B cell (primary cell): ENCODE results near the gene FAM161B. TPM values are rescaled to one million over a fixed set of nuclear protein-coding genes. Genes with fewer than 3 reads are reported as not detected.
A peak's percentile ranks its signal among the peaks of the same experiment; 100 is the strongest.

Experiments
- ATAC-seq: fragments of 200-7000 bp; cut with Tn5 transposase; one replicate; pipeline ENCODE4 v1.10.0; 2021; ENCODE audit warnings: low read depth, mild to moderate bottlenecking, moderate number of reproducible peaks, moderate library complexity
- CTCF ChIA-PET: fragments of 350-600 bp; sonication (Branson Sonifier 250); formaldehyde crosslinking; loops from one replicate; lab custom pipeline; 2021; ENCODE audit warnings: antibody characterized with exemption, inconsistent platforms; lab: Charles Lee
- POLR2A ChIA-PET: fragments of 350-600 bp; sonication (Branson Sonifier 250); formaldehyde crosslinking; loops from one replicate; lab custom pipeline; 2021; ENCODE audit warnings: antibody characterized with exemption; lab: Charles Lee
- DNase-seq: peaks from one replicate; pipeline ENCODE4 v3.0.0; 2013
- H2AFZ ChIP-seq: 2 replicates; pipeline ENCODE4 v1.6.1; 2012; ENCODE audit warnings: mild to moderate bottlenecking, low read depth, low read length; ENCODE audit not compliant: insufficient read depth, poor library complexity, severe bottlenecking
- H3K27ac ChIP-seq, 2 donors: 1 replicate in 1 of 2; 2 replicates in 1 of 2; pipeline ENCODE4 v1.5.1; 2012 to 2013; ENCODE audit warnings: low read length in 2 of 2, mild to moderate bottlenecking in 2 of 2, moderate library complexity in 1 of 2
- H3K27me3 ChIP-seq, 4 experiments: fragments of 200-600 bp in 1 of 4; sonication (generic) in 1 of 4; replicated peaks in 1 of 4; 1 replicate in 2 of 4; 2 replicates in 2 of 4; pipeline versions ENCODE4 v1.6.1 to v1.7.0; 2013 to 2016; ENCODE audit warnings: low read length in 3 of 4, mild to moderate bottlenecking in 2 of 4, mixed read lengths in 1 of 4, moderate library complexity in 1 of 4; ENCODE audit not compliant: insufficient read depth in 4 of 4, control insufficient read depth in 3 of 4; ENCODE audit errors: control extremely low read depth in 1 of 4
- H3K36me3 ChIP-seq, 2 experiments: replicated peaks in 1 of 2; 1 replicate in 1 of 2; 2 replicates in 1 of 2; pipeline versions ENCODE4 v1.6.1 to v1.7.1; 2013; ENCODE audit warnings: low read length in 1 of 2; ENCODE audit not compliant: insufficient read depth in 2 of 2, control insufficient read depth in 1 of 2; ENCODE audit errors: control extremely low read depth in 1 of 2, extremely low read depth in 1 of 2
- H3K4me1 ChIP-seq, 2 donors: fragments of 200-600 bp in 1 of 2; sonication (generic) in 1 of 2; 1 replicate in 1 of 2; 2 replicates in 1 of 2; pipeline versions ENCODE4 v1.5.1 to v1.6.1; 2013 to 2017; ENCODE audit warnings: low read length in 2 of 2; ENCODE audit not compliant: control insufficient read depth in 2 of 2, insufficient read depth in 2 of 2
- H3K4me2 ChIP-seq: replicated peaks from 2 replicates; pipeline ENCODE3; 2012; ENCODE audit warnings: mild to moderate bottlenecking, low read depth, low read length; ENCODE audit not compliant: poor library complexity, severe bottlenecking
- H3K4me3 ChIP-seq, 5 experiments: fragments of 200-600 bp in 1 of 5; sonication (generic) in 1 of 5; 1 replicate in 3 of 5; 2 replicates in 2 of 5; pipeline versions ENCODE4 v1.5.1 to v1.7.0; 2011 to 2016; ENCODE audit warnings: low read length in 4 of 5, mild to moderate bottlenecking in 4 of 5, low read depth in 2 of 5, control low read depth in 1 of 5, moderate library complexity in 1 of 5; ENCODE audit not compliant: insufficient read depth in 1 of 5; ENCODE audit errors: control extremely low read depth in 1 of 5, extremely low read depth in 1 of 5
- H3K79me2 ChIP-seq: fragments of 200-600 bp; sonication (generic); one replicate; pipeline ENCODE4 v1.6.0; 2016; ENCODE audit warnings: low read length; ENCODE audit not compliant: control insufficient read depth, insufficient read depth
- H3K9ac ChIP-seq: fragments of 200-600 bp; sonication (generic); 2 replicates; pipeline ENCODE4 v1.6.1; 2017; ENCODE audit warnings: mild to moderate bottlenecking, low read length, moderate library complexity
- H3K9me3 ChIP-seq, 3 donors: one replicate each; pipeline versions ENCODE4 v1.6.1 to v1.7.1; 2013; ENCODE audit warnings: low read length in 2 of 3; ENCODE audit not compliant: control insufficient read depth in 2 of 3, insufficient read depth in 1 of 3; ENCODE audit errors: control extremely low read depth in 1 of 3
- H4K20me1 ChIP-seq: 2 replicates; pipeline ENCODE4 v1.6.0; 2012; ENCODE audit warnings: mild to moderate bottlenecking, low read length; ENCODE audit not compliant: insufficient read depth, control insufficient read depth, poor library complexity, severe bottlenecking
- H3K27ac Mint-ChIP-seq: one replicate; pipeline ENCODE4 v1.8.0; 2021; ENCODE audit warnings: mixed read lengths
- H3K27me3 Mint-ChIP-seq: one replicate; pipeline ENCODE4 v1.8.0; 2021; ENCODE audit warnings: mixed read lengths
- H3K4me1 Mint-ChIP-seq: one replicate; pipeline ENCODE4 v1.8.0; 2021; ENCODE audit warnings: mixed read lengths
- H3K4me3 Mint-ChIP-seq: one replicate; pipeline ENCODE4 v1.8.0; 2021; ENCODE audit warnings: mixed read lengths
- H3K9me3 Mint-ChIP-seq: one replicate; pipeline ENCODE4 v1.8.0; 2022; ENCODE audit warnings: mixed read lengths; ENCODE audit not compliant: insufficient read depth
- CTCF ChIP-seq: fragments of 200-600 bp; IDR thresholded peaks from one replicate; pipeline ENCODE4 v1.8.0; 2022; ENCODE audit warnings: antibody characterized with exemption, mild to moderate bottlenecking
- EZH2 ChIP-seq: IDR thresholded peaks from 2 replicates; pipeline ENCODE4 v1.6.1; 2012; ENCODE audit warnings: borderline replicate concordance, low read depth, mild to moderate bottlenecking, moderate library complexity, low read length; ENCODE audit not compliant: insufficient read depth, poor library complexity, severe bottlenecking
- WGBS: methylation state at CpG from one replicate; pipeline ENCODE4 v1.1.5; 2013; ENCODE audit warnings: missing lambda C conversion rate; ENCODE audit not compliant: insufficient coverage; 5-methylcytosine and 5-hydroxymethylcytosine counted together
- intact Hi-C: fragments of 100-400 bp; cut with micrococcal nuclease; formaldehyde crosslinking; loops from one replicate; pipeline ENCODE4 v1.10.0; 2022
- polyA plus RNA-seq: library from polyadenylated mRNA; depleted of rRNA; stranded (reverse); fragments of >200 nt; gene quantifications from 2 replicates; pipeline ENCODE4 v1.2.3, GENCODE V29; 2012
- total RNA-seq, 2 donors: library from RNA; stranded (reverse); fragments of 120-200 nt in 1 of 2; gene quantifications; 1 replicate in 1 of 2; 2 replicates in 1 of 2; pipeline versions ENCODE4 v1.2.3 to v1.2.4, GENCODE V29; 2013 to 2022

Gene FAM161B
- total and polyA plus RNA-seq, 2 donors (not counting 1 experiment from before 2014, with no cell fraction given) = 1.6 to 5.9 TPM

GRCh38 chr14:73889376-73889775, 60.5 kb downstream of the FAM161B start:
- H3K9ac ChIP-seq = no peak overlapping the region
- ATAC-seq = no peak
- CTCF ChIA-PET = no interaction called here
- H3K9me3 Mint-ChIP-seq = no peaks in the 10 kb centered on the region
- peak overlapping the region in 1 of 2 donors; percentile 1 for H3K27ac ChIP-seq
- H4K20me1 ChIP-seq = peaks cover 17% of the 10 kb centered on the region
- H3K4me2 ChIP-seq = no peak overlapping the region
- H3K4me3 Mint-ChIP-seq = no peak overlapping the region
- no peak overlapping the region for H3K27ac Mint-ChIP-seq
- intact Hi-C loops = loop anchor here (5.0 kb wide), 2 partner anchors 137 to 397 kb away; partner anchors contain the start of gene RIOX1
- peaks cover 18 to 20% of the 10 kb centered on the region in 2 donors for H3K4me1 ChIP-seq
- H2AFZ ChIP-seq = no peak overlapping the region
- no peak overlapping the region for H3K4me3 ChIP-seq
- H3K79me2 ChIP-seq = peaks cover 54% of the 10 kb centered on the region
- 100% methylated on average over 2 of the region's 5 CpGs for WGBS
- TF ChIP-seq CTCF (no peak), EZH2 (no peak)
- H3K27me3 ChIP-seq = no peaks in the 10 kb centered on the region
- peaks cover 0 to 13% of the 10 kb centered on the region in 2 experiments for H3K36me3 ChIP-seq
- peaks cover 40% of the 10 kb centered on the region for H3K4me1 Mint-ChIP-seq
- DNase-seq = no peak
- POLR2A ChIA-PET = interaction anchor here (0.7 kb wide), 1 partner anchor 53 kb away, joined by 7 read pairs; no protein-coding TSS in a partner anchor
- no peaks in the 10 kb centered on the region for H3K27me3 Mint-ChIP-seq
- H3K9me3 ChIP-seq = no peaks in the 10 kb centered on the region

GRCh38 chr14:73888971-73889370, 60.9 kb downstream of the FAM161B start:
- Mint-ChIP-seq H3K4me1 (peaks cover 41% of the 10 kb centered on the region), H3K27me3 (no peaks in the 10 kb centered on the region), H3K9me3 (no peaks in the 10 kb centered on the region), H3K4me3 (no peak overlapping the region), H3K27ac (no peak overlapping the region)
- WGBS = 100% methylated on average over 1 of the region's 2 CpGs
- H3K9ac ChIP-seq = no peak overlapping the region
- intact Hi-C loops = loop anchor here (5.0 kb wide), 2 partner anchors 137 to 397 kb away; partner anchors contain the start of gene RIOX1
- peaks cover 0 to 11% of the 10 kb centered on the region in 2 experiments for H3K36me3 ChIP-seq
- no peak overlapping the region for H3K4me3 ChIP-seq
- no peak for DNase-seq
- ChIA-PET CTCF (no interaction called here), POLR2A (no interaction called here)
- no peak overlapping the region for H3K4me2 ChIP-seq
- ATAC-seq = no peak
- H3K9me3 ChIP-seq = no peaks in the 10 kb centered on the region
- peak overlapping the region in 1 of 2 donors; percentile 96 for H3K27ac ChIP-seq
- H3K79me2 ChIP-seq = peaks cover 54% of the 10 kb centered on the region
- TF ChIP-seq EZH2 (no peak), CTCF (no peak)
- H2AFZ ChIP-seq = no peak overlapping the region
- peaks cover 16% of the 10 kb centered on the region for H4K20me1 ChIP-seq
- H3K27me3 ChIP-seq = no peaks in the 10 kb centered on the region
- peaks cover 18 to 20% of the 10 kb centered on the region in 2 donors for H3K4me1 ChIP-seq
